DMS 273 (cell line): ENCODE results near the gene TFEC.

Source experiments
- DNase-seq: peaks from one replicate; lab custom pipeline; 2025; ENCODE audit not compliant: unreplicated experiment; lab: John Stamatoyannopoulos, UW

The TFEC gene

DNA sequence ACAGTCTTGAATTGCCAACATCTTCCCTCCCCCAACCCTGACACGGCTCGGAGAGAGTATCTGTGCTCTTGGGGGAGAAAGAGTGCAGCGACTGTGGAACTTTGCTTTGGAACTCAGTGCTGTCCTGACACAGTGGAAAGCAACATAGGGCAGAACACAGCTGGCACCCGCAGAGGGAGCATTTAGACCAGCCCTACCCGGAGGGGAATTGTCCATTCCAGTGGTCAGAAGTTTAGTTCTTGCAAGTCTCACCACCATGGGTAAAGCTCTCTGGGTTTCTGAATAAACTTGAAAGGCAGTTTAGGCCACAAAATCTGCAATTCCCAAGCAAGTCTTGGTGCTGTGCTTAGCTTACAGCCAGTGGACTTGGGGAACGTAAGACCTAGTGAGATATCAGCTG lies 34.9 kb downstream of the TFEC start:
- no peak for DNase-seq

DNA sequence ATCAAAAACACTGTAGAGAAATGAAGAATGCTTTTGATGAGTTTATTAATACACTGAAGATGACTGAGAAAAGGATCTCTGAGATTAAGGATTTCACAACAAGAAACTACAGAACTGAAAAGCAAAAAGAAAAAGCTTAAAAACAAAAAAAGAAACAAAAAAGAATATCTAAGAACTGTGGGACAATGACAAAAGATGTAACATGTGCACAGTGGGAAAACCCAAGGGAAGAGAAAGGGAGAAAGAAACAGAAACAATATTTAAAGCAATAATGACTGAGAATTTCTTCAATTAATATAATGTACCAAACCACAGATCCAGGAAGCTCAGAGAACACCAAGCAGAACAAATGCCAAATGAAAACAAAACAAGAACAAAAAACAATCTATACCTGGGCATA lies 42.2 kb downstream of the TFEC start:
- DNase-seq = no peak

DNA sequence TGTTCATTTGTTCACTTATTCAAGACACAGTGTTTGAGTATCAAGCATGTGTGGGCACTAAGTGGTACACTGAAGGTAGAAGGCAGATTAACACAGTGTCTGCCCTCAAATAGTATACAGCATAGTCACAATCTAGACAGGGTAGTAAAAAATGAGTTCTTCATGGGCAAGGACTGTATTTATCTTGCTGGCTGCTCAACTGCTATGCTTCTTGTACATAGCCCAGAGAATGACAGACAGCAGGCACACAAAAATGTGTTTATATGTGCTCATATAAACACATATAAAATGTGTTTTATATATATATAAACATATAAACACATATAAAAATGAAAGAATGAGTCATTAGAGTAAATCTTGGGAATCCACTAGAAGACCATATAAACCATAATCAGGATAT lies 43.1 kb downstream of the TFEC start:
- DNase-seq = no peak

DNA sequence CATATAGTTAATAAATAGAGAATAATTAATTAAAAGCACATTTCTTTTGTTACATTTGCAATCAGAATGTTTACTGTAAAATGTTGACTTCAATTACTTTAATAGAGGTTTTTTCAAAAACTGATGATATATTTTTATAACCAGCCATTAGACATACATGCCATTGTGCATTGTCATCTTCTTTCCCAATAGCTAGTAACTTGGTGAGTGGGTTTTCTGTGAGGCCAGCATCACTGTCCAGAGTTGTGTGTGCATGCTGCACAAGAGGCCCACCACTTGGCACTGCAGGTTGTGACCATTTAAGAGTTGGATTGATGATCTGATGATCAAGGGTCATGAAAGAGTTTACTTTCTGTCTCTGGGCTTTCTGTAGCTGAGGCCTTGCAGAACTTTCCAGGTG lies 46.5 kb downstream of the TFEC start:
- DNase-seq = no peak

DNA sequence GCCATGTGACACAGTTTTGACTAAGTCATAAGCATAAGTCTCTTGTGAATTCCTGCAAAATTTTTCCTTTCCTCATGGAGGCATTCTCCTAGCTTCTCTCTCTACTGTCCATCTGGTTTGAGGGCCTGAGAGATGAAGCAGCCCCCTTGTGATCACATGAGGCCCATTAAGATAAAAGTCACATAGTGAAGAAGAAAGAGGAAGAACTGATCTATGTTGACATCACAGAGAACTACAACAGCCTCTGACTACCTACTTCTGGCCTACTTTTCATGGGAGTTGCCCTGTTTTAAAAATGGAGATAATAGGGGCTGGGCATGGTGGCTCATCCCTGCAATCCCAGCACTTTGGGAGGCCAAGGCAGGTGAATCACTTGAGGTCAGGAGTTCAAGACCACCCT lies 50.4 kb downstream of the TFEC start:
- DNase-seq = no peak

DNA sequence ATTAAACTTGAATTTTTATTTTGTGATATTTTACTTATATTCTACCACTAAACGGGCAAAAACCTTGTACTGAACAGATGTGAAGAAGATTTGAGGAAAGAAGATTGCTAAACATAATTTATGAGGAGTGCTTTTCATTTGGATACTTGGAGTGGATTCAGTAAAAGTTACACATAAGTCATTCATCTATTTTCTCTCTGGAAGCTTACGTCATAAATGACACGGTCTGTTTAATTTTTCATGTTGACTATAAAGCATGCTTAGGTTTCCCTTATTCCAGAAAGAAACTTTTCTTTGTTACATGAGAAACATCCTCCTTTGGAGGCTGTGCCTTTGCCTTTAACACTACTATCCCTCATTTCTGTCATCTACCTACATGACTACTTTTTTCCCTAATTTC lies 53.9 kb downstream of the TFEC start:
- no peak for DNase-seq

DNA sequence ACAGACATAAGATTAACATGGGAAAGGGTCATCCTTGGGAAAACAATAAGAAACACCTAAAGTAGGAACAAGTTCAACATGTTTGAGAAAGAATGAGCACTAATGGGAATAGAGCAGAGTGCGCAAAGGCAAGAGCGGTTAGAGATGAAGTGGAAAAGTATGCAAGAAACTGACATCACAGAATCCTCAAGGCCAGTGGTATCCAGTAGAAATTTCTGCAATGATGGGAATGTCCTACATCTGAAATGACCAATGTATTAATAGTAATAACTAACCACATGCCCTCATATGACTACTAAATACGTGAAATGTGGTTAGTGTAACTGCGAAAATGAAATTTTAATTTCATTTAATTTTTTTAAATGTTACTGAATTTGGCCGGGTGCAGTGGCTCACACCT lies 54.8 kb downstream of the TFEC start:
- DNase-seq = no peak

DNA sequence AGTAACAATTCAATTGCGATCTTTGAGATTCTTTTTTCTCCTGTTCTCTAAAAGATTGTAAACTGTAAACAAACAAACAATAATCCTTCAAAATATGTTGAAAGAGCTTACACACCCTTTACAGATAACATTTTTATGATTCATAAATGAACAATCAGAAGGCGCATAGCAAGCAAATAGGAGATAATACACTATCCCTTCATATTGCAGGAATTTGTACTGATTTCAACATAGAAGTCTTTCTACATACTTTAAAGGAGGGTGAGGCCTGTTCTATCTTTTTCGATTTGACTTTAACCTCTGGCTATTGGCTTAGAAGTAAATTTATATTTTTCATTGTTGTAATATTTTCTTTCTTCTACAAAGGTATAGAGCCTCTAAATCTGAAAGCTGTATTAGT lies 57.2 kb downstream of the TFEC start:
- no peak for DNase-seq

DNA sequence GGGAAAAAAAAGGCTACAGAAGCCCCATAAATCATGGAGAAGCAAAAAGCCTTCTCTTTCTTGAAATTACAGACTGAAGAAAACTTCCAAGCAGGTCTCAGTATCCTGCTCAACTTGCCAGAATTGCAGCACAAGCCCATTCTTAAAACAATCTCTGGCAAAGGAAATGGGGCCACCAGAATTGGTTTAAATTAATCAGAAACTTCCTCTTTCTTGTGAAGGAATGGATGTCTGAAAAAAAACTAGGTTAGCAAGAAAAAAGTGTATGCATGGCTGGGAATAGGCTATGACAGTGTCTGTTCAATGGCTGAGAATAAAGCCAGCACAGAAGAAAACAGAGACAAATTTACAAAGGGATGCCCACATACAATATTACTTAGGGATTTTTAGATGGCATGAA lies 59.1 kb downstream of the TFEC start:
- no peak for DNase-seq

DNA sequence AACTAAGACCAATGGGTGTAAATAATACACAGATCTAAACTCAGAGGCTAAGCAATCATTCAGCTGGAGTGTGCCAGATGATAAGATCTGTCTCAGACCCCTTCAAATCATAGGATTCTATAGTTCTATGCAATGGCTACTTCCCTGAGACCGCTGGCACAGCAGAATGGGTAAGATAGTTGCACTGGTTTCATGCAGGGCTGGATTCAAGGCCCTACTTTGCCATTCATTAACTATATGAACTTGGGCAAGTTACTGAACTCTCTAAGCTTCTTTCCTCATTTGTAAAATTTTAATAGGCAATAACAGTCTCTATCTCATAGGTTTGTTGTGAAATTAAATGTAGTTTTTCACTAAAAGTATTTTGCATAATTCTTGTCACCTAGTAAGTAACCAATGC lies 62.0 kb downstream of the TFEC start:
- no peak for DNase-seq

DNA sequence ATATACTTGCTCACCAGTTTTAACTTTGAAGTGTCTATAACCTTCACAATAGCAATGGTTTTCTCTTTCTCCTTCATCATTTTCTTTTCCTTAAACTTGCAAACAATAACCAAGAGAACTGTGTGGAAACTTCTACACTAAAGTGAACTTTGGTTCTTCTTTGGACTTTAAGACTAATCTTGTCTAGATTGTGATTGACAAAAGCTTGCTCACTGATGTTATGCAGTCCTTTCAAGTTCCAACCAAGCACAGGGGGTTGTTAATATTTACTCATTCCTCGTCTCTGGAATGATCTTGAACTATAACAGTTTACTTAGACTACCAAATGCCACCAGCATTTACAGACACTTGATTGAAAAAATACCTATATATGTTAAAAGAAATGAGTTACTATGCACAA lies 62.4 kb downstream of the TFEC start:
- DNase-seq = no peak

DNA sequence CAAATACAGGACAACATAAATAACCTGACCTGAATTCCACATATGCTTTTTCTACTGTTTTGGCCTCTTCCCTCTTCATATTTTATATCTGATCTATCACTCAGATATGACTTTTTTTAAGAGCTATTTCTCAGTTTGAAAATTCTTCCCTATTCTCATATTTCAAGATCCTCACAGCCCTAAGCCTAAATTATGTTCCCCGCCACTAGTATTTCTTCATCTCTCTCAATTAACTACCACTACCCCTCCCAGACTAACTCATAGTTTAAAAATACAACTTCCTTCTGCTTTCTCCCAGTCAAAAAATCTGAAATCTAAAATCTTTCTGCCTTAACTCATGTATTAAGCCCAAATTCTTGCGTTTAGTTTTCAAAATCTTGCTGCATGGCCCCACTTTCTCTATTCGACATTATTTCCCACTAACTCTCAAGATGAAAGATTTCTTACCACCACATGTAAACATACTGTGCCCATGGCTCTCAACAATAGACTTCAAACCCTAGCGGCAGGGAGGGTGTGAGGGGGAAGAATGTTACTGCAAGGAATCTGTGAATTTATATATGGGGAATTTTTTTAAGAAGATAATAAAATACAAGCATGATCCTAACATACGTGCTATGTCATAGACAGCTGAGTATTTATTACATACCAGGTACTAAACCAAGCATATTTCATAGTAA lies 64.6 kb downstream of the TFEC start:
- no peak for DNase-seq

DNA sequence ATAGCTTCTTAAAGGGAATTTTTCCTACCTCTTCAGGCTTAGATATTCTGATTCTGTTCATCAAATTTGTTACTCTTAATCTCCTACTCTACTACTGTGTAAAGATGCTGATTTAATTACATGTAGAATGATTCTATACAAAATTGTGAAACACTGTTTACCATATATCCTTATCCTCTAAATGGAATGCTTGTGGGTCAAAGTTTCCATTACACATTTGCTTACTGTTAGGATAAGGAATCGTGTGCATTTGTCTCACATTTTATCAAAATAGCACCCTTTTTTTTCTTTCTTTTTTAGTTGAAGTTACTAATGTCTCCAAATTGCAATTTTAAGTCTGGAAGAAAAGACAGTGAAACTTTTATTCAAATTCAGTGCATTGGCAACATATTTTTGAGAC lies 65.3 kb downstream of the TFEC start:
- DNase-seq = no peak

DNA sequence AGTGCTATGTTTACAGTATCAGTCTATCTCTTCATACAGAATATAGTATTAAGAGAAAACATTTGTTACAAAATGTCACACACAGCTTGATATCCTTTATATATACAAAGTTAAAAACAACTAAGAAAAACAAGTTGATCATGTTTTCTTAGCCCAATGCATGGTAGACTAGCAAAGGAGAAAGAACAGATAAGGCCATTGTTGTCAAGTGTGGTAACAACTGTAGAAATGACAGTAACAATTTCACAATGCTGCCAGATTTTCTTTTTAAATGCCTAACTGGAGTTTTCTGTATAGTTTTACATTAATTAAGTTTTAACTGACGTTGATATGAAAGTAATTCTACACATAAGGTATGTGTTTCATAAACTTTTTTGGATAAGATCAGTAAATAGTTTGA lies 65.8 kb downstream of the TFEC start:
- no peak for DNase-seq

DNA sequence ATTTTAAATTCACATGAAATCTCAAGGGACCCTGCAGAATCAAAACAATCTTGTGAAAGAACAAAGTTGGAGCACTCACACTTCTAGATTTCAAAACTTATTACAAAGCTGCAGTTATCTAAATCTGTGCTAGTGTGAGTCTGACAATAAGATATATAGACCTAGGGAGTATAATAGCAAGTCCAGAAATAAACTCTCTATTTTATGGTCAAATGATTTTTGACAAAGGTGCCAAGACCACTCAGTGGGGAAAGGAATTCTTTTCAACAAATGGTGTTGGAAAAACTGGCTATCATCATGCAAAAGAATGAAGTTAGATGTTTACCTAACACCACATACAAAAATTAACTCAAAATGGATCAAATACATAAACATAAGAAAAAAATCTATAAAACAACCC lies 68.2 kb downstream of the TFEC start:
- no peak for DNase-seq

DNA sequence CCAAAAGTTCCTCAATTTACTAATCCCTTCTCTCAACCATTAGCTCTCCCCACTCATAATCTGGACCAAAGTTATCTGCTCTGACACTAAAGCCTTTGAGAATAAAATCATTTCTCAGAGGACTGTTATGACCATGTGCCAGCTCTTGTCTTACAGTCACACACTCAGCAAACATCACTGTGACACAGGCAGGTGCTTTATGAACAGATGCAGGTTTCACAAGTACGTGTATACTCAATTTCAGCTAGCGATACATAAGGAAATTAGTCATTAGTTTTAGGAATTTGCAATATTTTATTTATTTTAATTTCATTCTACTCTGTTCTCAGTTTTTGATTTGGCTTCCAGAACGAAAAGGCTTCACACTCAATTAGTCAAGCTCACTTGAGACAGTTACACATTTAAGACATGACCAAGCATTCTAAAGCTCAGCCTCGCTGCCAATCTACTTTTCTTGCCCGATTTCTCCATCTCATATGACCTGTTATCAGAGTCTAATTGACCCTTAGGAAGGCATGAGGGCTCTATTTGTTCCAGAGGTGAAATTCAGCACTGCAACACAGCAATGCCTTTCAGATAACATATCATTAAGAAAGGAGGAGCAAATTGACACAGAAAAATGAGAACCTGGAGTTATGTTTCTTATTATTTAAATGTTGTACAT lies 76.8 kb downstream of the TFEC start:
- no peak for DNase-seq

DNA sequence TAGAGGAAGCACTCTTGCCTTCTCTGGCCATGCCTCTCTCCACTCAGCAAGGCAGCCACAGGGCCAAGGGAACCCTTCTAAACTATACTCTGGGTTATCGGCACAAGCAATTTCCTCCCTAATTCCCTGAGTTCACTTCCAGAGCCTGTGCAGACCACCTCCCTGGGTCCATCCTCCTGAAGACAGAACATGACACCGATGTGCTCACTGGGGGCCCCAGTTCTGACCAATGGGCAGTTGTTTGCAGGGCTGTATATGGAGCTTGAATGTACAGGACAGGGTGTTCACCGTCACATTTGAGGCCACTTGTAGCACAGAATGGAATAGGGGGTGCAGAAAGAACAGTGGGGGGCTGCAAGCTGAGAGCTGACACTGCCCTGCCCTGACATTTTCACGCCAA lies 77.7 kb downstream of the TFEC start:
- no peak for DNase-seq

DNA sequence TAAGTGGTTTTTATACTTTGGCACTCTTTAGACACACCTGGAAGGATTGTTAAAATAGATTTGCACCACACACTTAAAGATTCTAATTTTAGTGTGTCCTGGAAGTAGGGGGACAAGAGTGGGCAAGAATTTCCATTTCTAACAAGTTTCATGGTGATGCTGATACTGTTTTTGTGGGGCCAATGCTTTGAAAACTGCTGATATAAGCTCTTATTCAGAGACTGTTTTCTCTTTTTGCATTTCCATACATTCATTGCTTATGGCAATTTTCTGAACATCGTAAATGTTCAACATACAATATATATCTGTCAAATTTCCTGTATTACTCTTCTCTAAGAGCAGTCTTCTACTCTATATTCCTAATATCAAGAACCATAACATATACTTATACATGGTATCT lies 79.0 kb downstream of the TFEC start:
- no peak for DNase-seq

DNA sequence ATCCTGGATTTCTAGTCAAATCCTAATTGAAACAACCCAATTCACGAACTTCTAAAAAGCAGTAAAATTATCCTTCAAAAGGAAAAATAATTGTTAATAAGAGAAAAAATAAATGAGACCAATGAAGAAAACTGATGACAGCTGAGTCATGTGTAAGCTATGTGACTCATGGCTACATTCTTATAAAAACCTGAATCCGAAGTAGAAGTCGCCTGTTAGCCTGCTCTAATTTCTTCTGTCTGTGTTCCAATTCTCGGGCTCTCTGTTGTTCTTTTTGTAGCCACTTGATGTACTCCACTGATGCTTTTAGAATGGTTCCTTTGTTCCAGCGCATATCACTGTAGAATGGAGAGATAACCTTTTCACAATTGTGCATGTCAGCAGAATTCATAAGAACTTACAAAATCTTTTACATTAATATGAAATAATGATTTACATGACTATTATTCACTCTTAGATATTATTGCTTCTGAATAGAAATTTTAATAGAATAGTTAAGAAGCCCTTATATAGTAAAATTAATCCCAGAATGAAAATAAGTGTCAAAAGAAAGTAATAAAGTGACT lies 88.8 kb downstream of the TFEC start:
- DNase-seq = no peak

DNA sequence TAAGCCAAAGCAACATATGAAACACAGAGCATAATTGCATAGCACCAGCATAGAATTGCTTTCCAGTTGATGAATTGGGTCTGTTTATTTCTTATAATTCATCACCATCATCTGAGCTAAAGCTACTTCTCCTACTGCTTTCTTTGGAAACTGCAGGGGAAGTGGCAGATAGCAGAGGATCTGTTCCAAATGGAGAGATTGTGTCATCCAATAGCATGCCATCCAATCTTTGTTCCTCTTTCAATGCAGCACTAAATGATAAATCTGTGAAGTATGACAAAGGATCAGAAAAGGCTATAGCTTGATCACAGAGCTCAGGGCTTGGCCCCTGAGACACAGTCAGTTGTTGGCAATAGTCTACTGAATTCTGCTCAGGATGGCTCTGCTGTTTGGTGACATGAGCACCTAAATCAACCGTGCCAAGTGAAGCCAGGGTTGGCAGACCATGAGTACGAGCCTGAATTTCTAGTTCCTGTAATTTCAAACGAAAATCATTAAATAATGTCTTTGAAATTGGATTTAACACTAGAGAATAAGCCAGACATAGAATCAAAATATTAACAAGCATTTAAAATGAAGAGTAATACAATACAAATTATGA lies 90.0 kb downstream of the TFEC start:
- DNase-seq = no peak

DNA sequence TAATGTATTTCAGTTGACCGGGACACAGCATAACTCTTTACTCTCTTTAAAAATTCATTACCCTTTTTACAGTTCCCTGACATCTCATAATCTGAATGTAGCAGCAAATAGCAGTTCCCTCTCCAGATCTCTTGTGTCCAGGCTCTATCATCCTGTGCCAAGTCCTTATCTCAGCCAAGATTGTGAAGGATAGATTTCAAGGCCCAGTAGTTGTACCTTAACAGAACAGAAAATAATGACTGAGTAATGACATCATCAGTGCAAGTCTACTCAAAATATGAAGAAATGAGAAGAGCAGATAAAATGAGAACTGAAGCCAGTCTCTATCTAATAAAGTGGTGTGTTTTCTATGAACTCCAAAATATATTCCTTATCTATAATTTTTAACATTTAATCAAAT lies 92.6 kb downstream of the TFEC start:
- no peak for DNase-seq

DNA sequence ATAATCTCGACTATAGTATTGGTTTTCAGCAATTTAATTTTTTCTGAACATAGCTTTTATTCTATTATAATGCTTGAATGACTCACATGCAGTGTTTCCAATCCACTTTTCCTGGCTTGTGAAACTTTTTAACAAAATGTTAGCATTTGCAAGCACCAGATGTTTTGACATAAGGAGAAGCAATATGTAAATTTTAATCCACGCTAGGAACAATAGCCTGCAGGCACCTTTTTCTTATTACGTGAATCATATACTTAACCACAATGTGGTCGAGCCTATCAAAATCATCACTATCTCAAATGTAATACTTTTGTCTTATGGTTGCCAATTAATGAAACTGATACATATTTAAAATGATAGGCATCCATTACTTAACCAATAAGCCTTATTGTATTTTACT lies 97.1 kb downstream of the TFEC start:
- no peak for DNase-seq
